Kidney tubule cell (primary cell): ENCODE measurements around the gene NIT2.
"Not testable (repeated sequence)": the region's sequence is repeated elsewhere in the genome, so short reads cannot be mapped to it uniquely, and the experiment has no call there.

Experiments used
- DNase-seq: peaks from one replicate; pipeline ENCODE4 v3.0.0-alpha.2; 2018; ENCODE audit warnings: low spot score

NIT2 gene

GRCh38 chr3:100338911-100339310 is 4.4 kb downstream of the NIT2 start:
- no peak for DNase-seq

GRCh38 chr3:100339786-100340185 is 5.2 kb downstream of the NIT2 start:
- peak; percentile 40 for DNase-seq

GRCh38 chr3:100340527-100340926 is 6.0 kb downstream of the NIT2 start:
- DNase-seq: no peak

GRCh38 chr3:100348727-100349126 is 14.2 kb downstream of the NIT2 start:
- no peak for DNase-seq

GRCh38 chr3:100351770-100352169 is 17.2 kb downstream of the NIT2 start:
- not testable (repeated sequence) for DNase-seq

- peak; percentile 90 for DNase-seq
These were observed 18.0 kb downstream of the NIT2 start for GRCh38 chr3:100352296-100353231.

GRCh38 chr3:100354850-100355249 is 20.3 kb downstream of the NIT2 start:
- DNase-seq: peak; percentile 82

GRCh38 chr3:100358413-100358812 is 23.9 kb downstream of the NIT2 start:
- DNase-seq: peak; percentile 46

- DNase-seq: peak; percentile 65
These were observed 24.5 kb downstream of the NIT2 start for GRCh38 chr3:100359035-100359434.

- no peak for DNase-seq
These were observed 26.4 kb downstream of the NIT2 start for GRCh38 chr3:100360757-100361496.

- DNase-seq: no peak
These were observed 27.3 kb downstream of the NIT2 start for GRCh38 chr3:100361897-100362296.

- DNase-seq: no peak
These were observed 29.9 kb downstream of the NIT2 start for GRCh38 chr3:100364421-100364820.

- DNase-seq: no peak
These were observed 31.9 kb downstream of the NIT2 start for GRCh38 chr3:100366424-100366823.

- DNase-seq: no peak
These were observed 33.9 kb downstream of the NIT2 start for GRCh38 chr3:100368441-100368840.

- no peak for DNase-seq
These were observed 36.2 kb downstream of the NIT2 start for GRCh38 chr3:100370756-100371155.

- DNase-seq: no peak
These were observed 40.0 kb downstream of the NIT2 start for GRCh38 chr3:100374521-100374920.

GRCh38 chr3:100376301-100376700 is 41.7 kb downstream of the NIT2 start:
- DNase-seq: peak; percentile 67

GRCh38 chr3:100384733-100385525 is 50.4 kb downstream of the NIT2 start:
- DNase-seq: no peak

- DNase-seq: no peak
These were observed 52.0 kb downstream of the NIT2 start for GRCh38 chr3:100386437-100387074.

GRCh38 chr3:100389025-100389424 is 54.5 kb downstream of the NIT2 start:
- no peak for DNase-seq

- no peak for DNase-seq
These were observed 61.3 kb downstream of the NIT2 start for GRCh38 chr3:100395679-100396431.
